GM12873 (cell line): ENCODE results near the gene FNDC8.

Experiments
- TF ChIP-seq, protein P1 (sequence below): IDR thresholded peaks from 2 replicates; pipeline ENCODE4 v1.5.1; 2012; ENCODE audit warnings: low read depth, mild to moderate bottlenecking, moderate library complexity, low read length, control low read depth; ENCODE audit not compliant: insufficient read depth; ENCODE audit errors: missing control alignments

FNDC8 gene

DNA sequence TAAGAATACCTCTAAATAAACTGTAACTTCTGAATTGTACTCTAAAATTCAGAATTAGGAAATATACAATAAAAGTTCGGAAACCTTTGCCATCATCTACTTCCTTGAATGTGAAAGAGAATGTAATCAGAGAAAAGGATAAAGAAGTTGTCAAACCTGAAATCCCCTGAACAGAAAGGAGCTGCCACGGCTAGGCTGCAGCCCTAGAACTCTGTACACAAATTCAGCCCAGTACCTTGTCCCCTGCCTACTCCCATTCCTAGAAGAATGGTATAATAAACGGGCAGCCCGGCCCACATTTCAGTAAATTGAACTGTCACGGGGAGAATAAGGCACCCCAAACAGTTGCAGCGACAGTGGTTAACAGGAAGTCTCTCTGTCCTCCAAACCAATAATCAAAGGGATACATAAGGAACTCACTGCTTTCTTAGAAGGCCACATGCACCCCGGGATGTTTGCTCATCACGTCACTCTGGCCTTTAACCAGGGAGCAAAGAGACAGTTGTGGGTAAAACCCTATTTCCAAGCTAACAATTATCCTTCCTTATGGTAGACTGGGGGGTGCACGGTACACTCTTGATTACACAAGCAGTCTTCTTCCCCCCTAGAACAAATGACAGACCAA lies 33.6 kb upstream of the FNDC8 start:
- TF ChIP-seq, protein P1, sequence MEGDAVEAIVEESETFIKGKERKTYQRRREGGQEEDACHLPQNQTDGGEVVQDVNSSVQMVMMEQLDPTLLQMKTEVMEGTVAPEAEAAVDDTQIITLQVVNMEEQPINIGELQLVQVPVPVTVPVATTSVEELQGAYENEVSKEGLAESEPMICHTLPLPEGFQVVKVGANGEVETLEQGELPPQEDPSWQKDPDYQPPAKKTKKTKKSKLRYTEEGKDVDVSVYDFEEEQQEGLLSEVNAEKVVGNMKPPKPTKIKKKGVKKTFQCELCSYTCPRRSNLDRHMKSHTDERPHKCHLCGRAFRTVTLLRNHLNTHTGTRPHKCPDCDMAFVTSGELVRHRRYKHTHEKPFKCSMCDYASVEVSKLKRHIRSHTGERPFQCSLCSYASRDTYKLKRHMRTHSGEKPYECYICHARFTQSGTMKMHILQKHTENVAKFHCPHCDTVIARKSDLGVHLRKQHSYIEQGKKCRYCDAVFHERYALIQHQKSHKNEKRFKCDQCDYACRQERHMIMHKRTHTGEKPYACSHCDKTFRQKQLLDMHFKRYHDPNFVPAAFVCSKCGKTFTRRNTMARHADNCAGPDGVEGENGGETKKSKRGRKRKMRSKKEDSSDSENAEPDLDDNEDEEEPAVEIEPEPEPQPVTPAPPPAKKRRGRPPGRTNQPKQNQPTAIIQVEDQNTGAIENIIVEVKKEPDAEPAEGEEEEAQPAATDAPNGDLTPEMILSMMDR = no peak

DNA sequence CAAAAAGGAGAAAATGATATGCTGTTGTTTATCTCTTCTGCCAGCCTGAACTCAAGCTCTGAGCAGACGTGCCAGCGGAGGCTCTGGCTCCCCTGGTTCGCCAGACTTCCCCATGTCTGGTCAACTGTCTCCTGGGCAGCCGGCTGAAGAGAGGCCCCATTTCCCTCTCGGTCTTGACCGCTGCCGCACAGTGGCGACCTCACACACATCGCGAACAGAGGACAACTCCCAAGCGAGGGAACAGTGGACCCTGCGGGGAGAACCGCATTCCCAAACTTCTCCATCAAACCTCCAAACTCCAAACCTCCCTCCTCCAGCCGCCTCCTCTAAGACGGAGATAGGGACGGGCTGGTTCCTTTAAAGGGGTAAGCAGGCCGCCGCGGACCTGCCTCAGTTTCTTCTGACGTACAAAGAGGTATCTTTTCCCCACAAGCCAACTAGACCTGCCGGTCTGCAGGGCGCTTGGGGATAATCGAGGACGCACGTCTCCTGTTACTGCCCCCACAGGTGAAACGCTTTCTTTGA lies 33.0 kb upstream of the FNDC8 start:
- TF ChIP-seq, protein P1 = peak; percentile 30

DNA sequence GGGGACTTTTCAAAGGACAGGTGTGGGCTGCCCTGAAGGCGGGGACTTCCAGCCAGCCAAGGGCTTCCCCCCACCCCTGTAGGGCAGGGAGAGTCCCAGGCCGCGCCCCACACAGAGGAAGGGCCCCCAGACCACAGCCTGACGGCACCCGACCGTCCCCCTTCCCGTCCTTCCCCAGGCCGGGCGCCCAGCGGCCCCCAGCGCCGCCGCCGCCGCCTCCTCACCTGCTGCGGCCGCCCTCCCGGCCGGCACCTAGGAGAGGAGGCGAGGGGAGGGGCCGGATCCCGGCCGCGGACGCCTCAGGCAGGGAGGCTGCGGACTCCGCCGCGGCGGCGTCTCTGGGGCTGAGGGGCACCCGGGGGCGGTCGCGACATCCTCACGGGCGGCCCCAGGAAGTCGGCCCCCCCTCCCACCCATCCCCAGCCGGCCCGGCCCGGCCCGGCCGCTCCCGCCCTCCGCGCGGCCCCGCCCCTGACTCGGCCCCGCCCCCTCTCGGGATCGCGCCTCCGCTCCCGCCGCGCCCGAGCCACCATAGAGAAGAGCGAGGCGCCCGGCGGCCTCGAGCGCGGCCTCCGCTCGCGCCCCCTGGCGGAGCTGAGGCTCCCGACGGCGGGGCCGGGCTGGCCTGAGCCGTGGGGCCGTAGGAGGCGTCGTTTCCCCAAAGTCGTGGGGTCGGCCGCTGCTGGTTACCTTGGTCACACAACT lies 32.4 kb upstream of the FNDC8 start:
- TF ChIP-seq, protein P1 = peak; percentile 80

DNA sequence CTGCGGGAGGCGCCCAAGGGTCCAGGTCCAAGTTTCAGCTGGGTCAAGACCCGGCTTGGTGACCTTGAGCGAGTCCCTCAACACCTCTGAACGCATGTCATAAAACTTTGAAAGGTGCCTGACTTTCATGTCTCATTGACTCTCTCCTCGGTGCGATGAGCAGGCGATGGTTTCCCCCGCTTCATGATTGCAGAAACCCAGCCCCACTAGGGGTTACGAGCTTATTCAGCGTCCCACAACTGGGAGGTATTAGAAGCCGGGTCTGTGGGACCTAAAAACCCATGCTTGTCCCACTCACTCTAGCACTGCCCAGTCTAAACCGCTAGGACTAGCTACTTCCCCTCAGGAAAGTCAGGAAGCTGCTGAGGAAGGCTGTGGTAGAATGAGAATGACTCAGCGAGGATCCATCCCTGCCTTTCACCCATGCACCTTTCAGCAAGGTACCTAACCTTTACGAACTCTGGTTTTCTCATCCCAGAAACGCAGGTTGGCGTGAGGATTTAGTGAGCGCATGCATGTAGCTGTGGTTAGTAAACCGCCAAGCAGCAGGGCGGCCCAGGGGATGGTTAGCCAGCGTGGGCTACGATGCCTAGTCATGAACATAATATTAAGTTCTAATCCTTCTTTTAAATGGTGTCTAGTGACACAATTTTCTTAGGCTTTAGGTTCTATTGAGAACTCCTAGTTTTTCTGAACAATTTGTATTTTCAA lies 31.7 kb upstream of the FNDC8 start:
- TF ChIP-seq, protein P1 = no peak

GRCh38 chr17:35094902-35095301 lies 26.5 kb upstream of the FNDC8 start:
- TF ChIP-seq, protein P1 = no peak

DNA sequence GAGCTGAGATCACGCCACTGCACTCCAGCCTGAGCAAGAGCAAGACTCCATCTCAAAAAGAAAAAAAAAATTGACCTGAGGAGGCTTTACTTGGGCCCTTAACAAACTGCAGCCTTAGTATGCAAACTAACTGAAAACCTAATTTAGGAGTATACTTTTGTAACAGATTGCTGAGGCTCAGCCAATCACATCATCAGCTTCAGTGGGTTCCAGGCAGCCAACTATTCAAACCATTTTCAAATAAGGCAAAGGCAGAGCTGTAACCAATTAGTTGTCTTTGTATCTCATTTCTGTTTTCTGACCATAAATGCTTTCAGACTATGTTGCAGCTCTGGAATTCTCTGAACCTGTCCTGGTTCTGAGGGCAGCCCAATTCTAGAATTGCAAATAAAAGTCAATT lies 25.7 kb upstream of the FNDC8 start:
- TF ChIP-seq, protein P1 = no peak

DNA sequence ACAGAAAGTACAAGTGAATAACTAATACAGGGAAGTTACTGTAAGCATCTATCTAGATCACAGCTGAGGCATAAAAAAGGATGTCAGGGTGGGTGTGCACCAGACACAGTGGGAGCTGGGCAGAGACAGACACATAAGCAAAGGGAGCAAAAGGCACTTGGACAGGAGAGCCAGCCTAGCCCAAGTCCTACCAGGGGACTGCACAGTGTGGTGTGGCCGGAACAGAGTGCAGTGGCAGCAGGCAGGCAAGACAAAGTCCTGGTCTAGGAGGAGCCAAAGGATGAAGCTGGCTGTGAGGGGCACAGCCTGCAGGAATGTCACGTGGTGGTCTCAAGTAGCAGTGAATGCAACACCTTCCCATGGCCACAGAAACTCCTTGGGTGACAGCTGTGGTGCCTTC lies 23.6 kb upstream of the FNDC8 start:
- TF ChIP-seq, protein P1 = no peak
